ENCODE results near the gene CDH23. TPM values are rescaled to one million over a fixed set of nuclear protein-coding genes. Genes with fewer than 3 reads are reported as not detected.

The CDH23 gene
- total and polyA plus RNA-seq, 9 of the 15 experiments (the other 6 are each of a cell fraction or from before 2014, with no cell fraction given): 0.18 to 1.2 (median 0.47) TPM

DNA sequence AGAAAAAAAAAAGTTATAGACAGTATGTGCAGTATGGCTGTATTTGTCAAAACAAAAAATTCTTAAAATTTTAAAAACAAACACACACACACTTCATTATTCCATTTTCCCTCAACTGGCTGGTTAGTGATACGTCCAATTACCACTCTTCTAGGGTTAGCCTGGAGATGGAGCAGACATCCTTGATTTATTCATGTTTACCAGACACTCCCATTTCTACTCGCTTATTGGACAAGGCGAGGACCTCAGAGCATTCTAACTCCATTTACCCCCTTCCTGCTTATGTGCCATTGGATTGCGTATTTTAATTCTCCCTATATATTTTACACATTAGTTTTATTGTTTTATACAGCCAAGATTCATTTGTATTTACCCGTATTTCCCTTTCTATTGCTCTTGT, 8.5 kb upstream of the CDH23 start:
- intact Hi-C loops (cut with micrococcal nuclease): no loop called here

GRCh38 chr10:71388583-71389310, 8.0 kb upstream of the CDH23 start:
- Histone ChIP-seq H3K4me2 (ENCODE audit: insufficient read depth, low read length) (no peak overlapping the region), H3K27me3 (ENCODE audit: control insufficient read depth in 2 of 2, insufficient read depth in 2 of 2, low read length in 2 of 2) (peaks cover 35 to 52% of the 10 kb centered on the region in 2 experiments), H3K36me3 (ENCODE audit: control insufficient read depth, insufficient read depth, low read length) (no peaks in the 10 kb centered on the region), H3K9ac (ENCODE audit: insufficient read depth in 1 of 2, low read depth in 2 of 2, low read length in 2 of 2) (no peak overlapping the region; a peak in 1 of 4 replicates), H3K4me3 (no peak overlapping the region), H2AFZ (ENCODE audit: low read depth, low read length) (no peak overlapping the region), H4K20me1 (replicated peaks; ENCODE audit: control insufficient read depth, insufficient read depth, low read length) (peaks cover 8% of the 10 kb centered on the region; the same call in 1 of the 2 replicates), H3K4me1 (replicated peaks in 1 of 2; ENCODE audit: control insufficient read depth in 2 of 2, insufficient read depth in 2 of 2, low read length in 2 of 2) (peaks cover 0 to 6% of the 10 kb centered on the region in 2 experiments; a peak in 2 of 5 replicates), H3K9me3 (replicated peaks; ENCODE audit: control insufficient read depth, insufficient read depth, low read depth, low read length) (no peaks in the 10 kb centered on the region), H3K79me2 (ENCODE audit: control insufficient read depth, insufficient read depth, low read length) (no peaks in the 10 kb centered on the region), H3K9me1 (ENCODE audit: control insufficient read depth, insufficient read depth, low read length) (no peaks in the 10 kb centered on the region), H3K27ac (ENCODE audit: extremely low read depth, low read depth, low read length) (no peak overlapping the region)
- intact Hi-C loops (cut with micrococcal nuclease): no loop called here
- in situ Hi-C loops (cut with MboI): loop anchor here (10.0 kb wide), 2 partner anchors 316 to 426 kb away; no protein-coding TSS in a partner anchor
- WGBS (ENCODE audit: insufficient coverage, low coverage, missing lambda C conversion rate): 1% methylated on average over 8 of the region's 8 CpGs
- ATAC-seq: no peak
- DNase-seq (ENCODE audit: extremely low read depth in 1 of 4, low spot score in 3 of 4): no peak
- ChIA-PET CTCF (ENCODE audit: low intra/inter-chr PET ratio) (interaction anchor here (1.9 kb wide), 1 partner anchor 182 kb away, joined by 4 read pairs; no protein-coding TSS in a partner anchor), POLR2A (interaction anchor here (2.0 kb wide), 1 partner anchor 10 kb away, joined by 6 read pairs; no protein-coding TSS in a partner anchor)
- BruUV-seq (replicated peaks): no TSS peak
- FAIRE-seq: no peak
- TF ChIP-seq HDAC2 (IDR thresholded peaks at IDR 0.05) (peak; percentile 35; the same call in 1 of the 2 replicates), ZKSCAN1 (IDR thresholded peaks at IDR 0.05; ENCODE audit: low read depth, low read length) (0 out of 2 replicates have a peak, but pooled peaks have one; percentile 40), NRF1 (conservative IDR thresholded peaks at IDR 0.05 in 1 of 2, IDR thresholded peaks at IDR 0.05 in 1 of 2) (no peak), ATF7 (IDR thresholded peaks at IDR 0.05) (no peak), MEIS2 (IDR thresholded peaks at IDR 0.05; ENCODE audit: partially characterized antibody) (peak; percentile 36), SMARCA5 (IDR thresholded peaks at IDR 0.05) (peak; percentile 81; the same call in 1 of the 2 replicates), RCOR1 (IDR thresholded peaks at IDR 0.05; ENCODE audit: borderline replicate concordance in 1 of 2, low read depth in 2 of 2, low read length in 2 of 2) (peak in 1 of 2 experiments; percentile 59; a peak in 1 of 4 replicates), E2F3 (CRISPR knock-in tag; IDR thresholded peaks at IDR 0.05) (no peak), SREBF1 (IDR thresholded peaks at IDR 0.05; ENCODE audit: borderline replicate concordance, low read depth, low read length) (no peak), KDM1A (IDR thresholded peaks at IDR 0.05) (peak; percentile 11 to 60; a peak in 1 of 4 replicates)
- TF ChIP-seq, protein P1, sequence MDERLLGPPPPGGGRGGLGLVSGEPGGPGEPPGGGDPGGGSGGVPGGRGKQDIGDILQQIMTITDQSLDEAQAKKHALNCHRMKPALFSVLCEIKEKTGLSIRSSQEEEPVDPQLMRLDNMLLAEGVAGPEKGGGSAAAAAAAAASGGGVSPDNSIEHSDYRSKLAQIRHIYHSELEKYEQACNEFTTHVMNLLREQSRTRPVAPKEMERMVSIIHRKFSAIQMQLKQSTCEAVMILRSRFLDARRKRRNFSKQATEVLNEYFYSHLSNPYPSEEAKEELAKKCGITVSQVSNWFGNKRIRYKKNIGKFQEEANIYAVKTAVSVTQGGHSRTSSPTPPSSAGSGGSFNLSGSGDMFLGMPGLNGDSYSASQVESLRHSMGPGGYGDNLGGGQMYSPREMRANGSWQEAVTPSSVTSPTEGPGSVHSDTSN (CRISPR knock-in tag; IDR thresholded peaks at IDR 0.05; ENCODE audit: low read depth): no peak
- TF ChIP-seq, protein P1 (tag; conservative IDR thresholded peaks at IDR 0.05; ENCODE audit: low read depth): 0 out of 2 replicates have a peak, but pooled peaks have one; percentile 37

More for the DNA sequence above, 8.5 kb upstream of the CDH23 start:
- DNase-seq (ENCODE audit: extremely low read depth in 1 of 4, low spot score in 3 of 4) (no peak), ATAC-seq (no peak), FAIRE-seq (no peak)
- no peak overlapping the region for H3K9ac ChIP-seq (ENCODE audit: insufficient read depth in 1 of 2, low read depth in 2 of 2, low read length in 2 of 2)
- no peak overlapping the region for H3K27ac ChIP-seq (ENCODE audit: extremely low read depth, low read depth, low read length)
- H3K4me2 ChIP-seq (ENCODE audit: insufficient read depth, low read length): no peak overlapping the region
- H3K36me3 ChIP-seq (ENCODE audit: control insufficient read depth, insufficient read depth, low read length): no peaks in the 10 kb centered on the region
- in situ Hi-C loops (cut with MboI): loop anchor here (10.0 kb wide), 2 partner anchors 317 to 427 kb away; no protein-coding TSS in a partner anchor
- BruUV-seq (replicated peaks): no TSS peak
- peaks cover 29 to 46% of the 10 kb centered on the region in 2 experiments for H3K27me3 ChIP-seq (ENCODE audit: control insufficient read depth in 2 of 2, insufficient read depth in 2 of 2, low read length in 2 of 2)
- 0 out of 2 replicates have a peak, but pooled peaks cover 4% of the 10 kb centered on the region for H4K20me1 ChIP-seq (replicated peaks; ENCODE audit: control insufficient read depth, insufficient read depth, low read length)
- no peak overlapping the region for H2AFZ ChIP-seq (ENCODE audit: low read depth, low read length)
- H3K4me1 ChIP-seq (replicated peaks in 1 of 2; ENCODE audit: control insufficient read depth in 2 of 2, insufficient read depth in 2 of 2, low read length in 2 of 2): peaks cover under 1 to 6% of the 10 kb centered on the region in 2 experiments; a peak in 4 of 5 replicates
- POLR2A ChIA-PET: no interaction called here
- no peaks in the 10 kb centered on the region for H3K79me2 ChIP-seq (ENCODE audit: control insufficient read depth, insufficient read depth, low read length)
- TF ChIP-seq MEIS2 (IDR thresholded peaks at IDR 0.05; ENCODE audit: partially characterized antibody) (peak; percentile 39), NR1H2 (CRISPR knock-in tag; IDR thresholded peaks at IDR 0.05) (no peak), HNRNPUL1 (IDR thresholded peaks at IDR 0.05; ENCODE audit: low read length) (no peak)
- no peaks in the 10 kb centered on the region for H3K9me1 ChIP-seq (ENCODE audit: control insufficient read depth, insufficient read depth, low read length)
- CTCF ChIA-PET (ENCODE audit: low intra/inter-chr PET ratio): interaction anchor here (1.9 kb wide), 1 partner anchor 182 kb away, joined by 4 read pairs; no protein-coding TSS in a partner anchor
- H3K9me3 ChIP-seq (replicated peaks; ENCODE audit: control insufficient read depth, insufficient read depth, low read depth, low read length): no peaks in the 10 kb centered on the region
- 2% methylated on average over 5 of the region's 5 CpGs for WGBS (ENCODE audit: insufficient coverage, low coverage, missing lambda C conversion rate)
- H3K4me3 ChIP-seq: no peak overlapping the region
